Testis (tissue), 2 donors: Measurements from ENCODE around the gene INTU.

Experiments used
- CTCF ChIP-seq, 3 experiments: fragments of 450-650 bp in 2 of 3; fragments of 200-600 bp in 1 of 3; sonication (generic) in 1 of 3; IDR thresholded peaks; one replicate each; pipeline ENCODE4 v1.5.1; 2016 to 2019; ENCODE audit warnings: antibody characterized with exemption in 3 of 3, mild to moderate bottlenecking in 2 of 3, moderate library complexity in 1 of 3
- POLR2A ChIP-seq: fragments of 450-650 bp; IDR thresholded peaks from one replicate; pipeline ENCODE4 v1.6.1; 2017; ENCODE audit warnings: antibody characterized with exemption, mild to moderate bottlenecking, moderate library complexity

GRCh38 chr4:127601029-127601428 is 31.7 kb upstream of the INTU start:
- TF ChIP-seq CTCF (IDR thresholded peaks at IDR 0.05) (peak in 1 of 3 experiments; percentile 32), POLR2A (no peak)
